ENCODE measurements around the gene CAVIN2.
"Not testable (repeated sequence)": the region's sequence is repeated elsewhere in the genome, so short reads cannot be mapped to it uniquely, and the experiment has no call there.

The CAVIN2 gene

DNA sequence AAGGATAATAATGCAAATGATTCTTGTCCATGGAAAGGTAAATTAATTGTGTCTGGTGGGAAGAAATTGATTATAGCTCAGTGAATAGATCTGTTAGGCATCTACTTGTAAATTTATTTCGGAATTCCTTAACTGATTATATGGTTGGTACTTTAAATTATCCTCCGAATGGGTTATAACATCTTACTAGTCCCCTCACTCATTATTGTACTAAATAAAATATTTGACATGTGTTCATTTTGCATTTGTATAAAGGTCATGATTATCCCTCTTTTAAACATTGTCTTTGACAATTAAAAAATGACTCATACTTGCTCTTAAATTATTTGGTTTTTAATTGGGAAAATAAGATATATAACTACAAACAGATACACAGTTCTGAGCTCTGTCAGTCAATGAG lies 47.4 kb downstream of the CAVIN2 start:
- no peak for FAIRE-seq

DNA sequence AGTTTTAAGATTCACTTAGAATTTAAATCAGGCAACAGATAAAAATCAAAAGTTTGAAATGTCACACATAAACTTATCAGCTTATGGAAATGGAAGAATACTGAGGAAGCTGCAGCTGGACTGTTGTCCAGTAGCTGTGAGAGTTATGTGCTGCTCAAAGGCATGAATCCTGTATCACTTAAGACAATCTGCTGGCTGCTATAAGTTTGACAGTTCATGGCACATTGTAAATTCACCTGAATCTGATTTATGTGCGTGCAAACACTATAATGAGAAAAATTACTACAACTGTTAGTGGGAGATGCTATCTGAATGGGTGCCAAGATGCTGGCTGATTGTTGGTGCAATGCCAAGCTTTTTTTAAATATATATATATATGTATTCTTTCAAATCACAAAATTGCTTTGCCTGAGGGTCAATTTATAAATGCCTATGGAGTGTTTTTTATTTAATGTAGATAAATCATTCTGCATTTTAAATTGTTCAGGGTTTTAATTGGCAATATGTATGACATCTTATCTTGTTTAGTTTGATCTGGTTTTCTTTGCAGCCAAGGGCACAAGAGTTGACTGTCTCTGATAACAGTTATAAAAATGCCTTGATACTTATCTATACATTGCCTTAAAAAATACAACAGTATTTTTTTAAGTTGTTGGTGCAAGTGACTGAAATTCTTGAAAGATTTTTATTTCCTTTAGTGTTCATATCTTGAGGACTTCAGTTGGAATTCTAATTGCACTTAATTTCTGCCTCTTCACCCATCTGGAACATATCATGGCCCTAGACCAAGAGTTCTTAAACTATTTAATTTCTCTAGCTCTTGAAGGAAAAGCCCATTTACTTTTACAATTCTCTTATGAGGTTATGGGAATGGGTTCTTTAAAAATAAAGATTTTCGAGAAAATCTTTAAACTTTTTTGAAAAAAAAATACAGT lies 48.7 kb downstream of the CAVIN2 start:
- no peak for FAIRE-seq

DNA sequence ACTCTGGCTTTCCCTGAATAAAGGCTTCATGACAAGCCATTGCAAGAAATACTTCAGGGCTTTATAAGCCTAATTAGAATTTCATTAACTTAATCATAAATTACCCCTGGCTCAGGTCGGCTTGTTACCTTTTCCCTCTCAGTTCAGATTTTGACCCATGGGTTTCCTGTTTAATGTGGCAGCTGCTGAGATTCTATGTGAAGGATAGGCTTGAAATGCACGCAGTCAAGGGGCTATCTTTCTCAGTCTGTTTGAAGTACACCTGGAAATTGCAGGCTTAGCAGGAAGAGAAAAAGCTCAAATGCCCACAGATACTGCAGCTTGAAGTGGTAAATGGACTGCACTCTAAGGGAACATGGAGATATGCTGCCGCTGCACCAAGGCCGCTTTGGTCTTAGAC lies 49.4 kb downstream of the CAVIN2 start:
- FAIRE-seq: no peak

DNA sequence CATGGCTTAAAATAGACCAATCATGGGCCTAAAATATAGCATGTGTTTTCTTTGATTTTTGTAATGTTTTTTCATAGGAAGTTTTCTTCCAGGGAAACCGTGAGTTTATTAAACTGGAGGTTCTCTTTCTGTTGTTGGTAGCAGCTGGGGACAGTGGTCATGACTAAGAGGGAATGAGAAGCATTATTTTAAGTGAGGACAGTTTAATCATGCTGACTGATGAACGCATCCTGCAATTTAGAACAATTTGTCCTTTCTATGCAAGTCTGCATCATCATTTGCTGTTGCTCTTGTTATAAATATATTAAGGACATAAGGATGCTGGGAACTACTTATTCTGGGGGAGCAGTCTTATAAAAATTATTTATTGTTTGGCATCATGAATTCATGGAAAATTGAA lies 51.2 kb downstream of the CAVIN2 start:
- FAIRE-seq: no peak

DNA sequence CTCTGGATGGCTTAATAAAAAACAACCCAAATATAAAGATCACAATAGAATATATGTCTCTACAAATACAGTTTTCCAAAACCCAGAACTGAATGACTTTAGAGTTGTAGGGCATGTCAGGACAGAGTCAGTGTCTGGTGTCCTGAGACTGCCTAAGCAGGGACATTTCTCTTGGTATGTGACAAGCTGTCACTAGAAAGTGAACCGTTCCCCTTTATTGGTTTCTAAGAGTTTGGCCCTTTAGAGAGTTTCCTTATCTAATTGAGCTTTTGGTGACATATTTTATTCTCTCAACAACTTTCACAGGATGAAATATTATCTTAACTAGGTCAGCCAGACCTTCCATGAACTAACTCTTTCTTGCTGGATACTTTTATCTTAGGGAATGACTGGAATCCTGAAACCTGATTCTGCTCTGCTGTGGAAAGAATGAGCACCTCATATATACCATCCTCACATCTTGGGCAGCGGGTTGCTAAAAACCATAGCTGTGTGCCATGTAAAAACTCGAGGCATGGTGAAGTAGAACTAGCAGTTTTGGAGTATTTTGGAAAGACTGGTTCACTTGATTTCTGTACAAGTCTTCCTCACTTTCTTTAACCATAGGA lies 54.8 kb downstream of the CAVIN2 start:
- no peak for FAIRE-seq

DNA sequence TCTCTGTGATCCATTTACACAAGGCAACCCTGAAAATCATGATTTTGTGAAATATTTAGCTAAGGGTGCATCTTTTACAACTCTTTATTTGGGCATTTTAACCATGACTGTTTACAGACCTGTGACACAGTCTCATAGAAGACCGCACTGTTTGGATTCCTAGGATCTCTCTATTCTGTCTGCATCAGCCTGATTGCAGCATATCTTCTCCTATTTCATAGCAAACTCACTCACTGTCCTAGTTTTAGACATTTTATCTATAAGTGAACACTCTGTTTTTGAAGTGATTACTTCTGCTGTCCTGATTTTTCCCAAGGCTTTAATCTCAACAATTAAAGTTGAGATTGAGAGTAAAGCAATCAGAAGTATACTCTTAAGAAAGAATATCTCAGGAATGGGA lies 56.2 kb downstream of the CAVIN2 start:
- FAIRE-seq: no peak

DNA sequence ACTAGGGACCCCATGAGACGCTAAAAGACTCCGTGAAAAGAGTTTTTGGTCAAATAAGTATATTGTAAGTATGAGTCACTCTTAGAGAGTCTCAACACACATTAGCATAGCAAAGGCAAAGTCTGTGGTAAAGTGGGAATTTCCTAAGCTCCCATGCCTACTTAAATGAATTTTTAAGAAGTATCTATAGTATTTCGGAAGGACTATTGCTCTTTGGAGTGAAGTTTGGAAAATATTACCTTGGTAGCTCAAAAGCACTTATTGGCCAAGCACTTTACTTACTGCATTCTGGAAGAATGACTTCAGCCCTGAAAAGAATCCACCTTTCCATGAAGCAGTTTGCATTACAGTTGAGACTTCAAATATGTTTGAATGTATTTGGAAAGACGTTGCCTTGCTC lies 57.1 kb downstream of the CAVIN2 start:
- no peak for FAIRE-seq

DNA sequence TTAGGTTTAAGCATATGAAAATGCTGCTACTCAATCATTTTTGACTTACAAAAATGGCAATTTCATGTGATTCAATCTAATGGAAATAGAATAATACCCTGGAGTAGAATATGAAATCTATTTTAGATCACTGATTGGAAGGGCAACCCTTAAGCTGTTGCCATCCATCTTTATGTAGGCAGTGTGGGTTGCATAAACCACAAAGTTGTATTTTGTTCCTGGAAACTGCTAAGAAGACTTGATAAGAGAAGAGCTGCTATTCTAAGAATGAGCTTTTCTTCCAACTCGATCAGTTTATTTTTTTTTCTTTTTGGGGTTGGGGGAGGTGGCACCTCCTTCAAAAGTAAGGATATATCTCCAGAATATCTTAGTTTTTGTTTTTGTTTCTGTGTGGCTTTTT lies 60.2 kb downstream of the CAVIN2 start:
- FAIRE-seq: no peak

DNA sequence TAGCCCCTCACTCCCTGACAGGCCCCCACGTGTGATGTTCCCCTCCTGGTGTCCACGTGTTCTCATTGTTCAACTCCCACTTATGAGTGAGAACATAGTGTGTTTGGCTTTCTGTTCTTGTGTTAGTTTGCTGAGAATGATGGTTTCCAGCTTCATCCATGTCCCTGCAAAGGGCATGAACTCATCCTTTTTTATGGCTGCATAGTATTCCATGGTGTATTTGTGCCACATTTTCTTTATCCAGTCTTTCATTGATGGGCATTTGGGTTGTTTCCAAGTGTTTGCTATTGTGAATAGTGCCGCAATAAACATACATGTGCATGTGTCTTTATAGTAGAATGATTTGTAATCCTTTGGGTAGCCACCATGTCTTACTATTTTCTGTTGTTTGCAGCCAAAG lies 61.2 kb downstream of the CAVIN2 start:
- FAIRE-seq: not testable (repeated sequence)
